HG02759 (cell line): Measurements from ENCODE around the gene TMEM250.
"Not testable (repeated sequence)": the region's sequence is repeated elsewhere in the genome, so short reads cannot be mapped to it uniquely, and the experiment has no call there.

Experiments used
- ATAC-seq: cut with Tn5 transposase; IDR thresholded peaks from one replicate; pipeline ENCODE4 v1.9.1; 2021; ENCODE audit warnings: mild to moderate bottlenecking, moderate library complexity; ENCODE audit not compliant: unreplicated experiment

The TMEM250 gene, protein sequence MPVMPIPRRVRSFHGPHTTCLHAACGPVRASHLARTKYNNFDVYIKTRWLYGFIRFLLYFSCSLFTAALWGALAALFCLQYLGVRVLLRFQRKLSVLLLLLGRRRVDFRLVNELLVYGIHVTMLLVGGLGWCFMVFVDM

DNA sequence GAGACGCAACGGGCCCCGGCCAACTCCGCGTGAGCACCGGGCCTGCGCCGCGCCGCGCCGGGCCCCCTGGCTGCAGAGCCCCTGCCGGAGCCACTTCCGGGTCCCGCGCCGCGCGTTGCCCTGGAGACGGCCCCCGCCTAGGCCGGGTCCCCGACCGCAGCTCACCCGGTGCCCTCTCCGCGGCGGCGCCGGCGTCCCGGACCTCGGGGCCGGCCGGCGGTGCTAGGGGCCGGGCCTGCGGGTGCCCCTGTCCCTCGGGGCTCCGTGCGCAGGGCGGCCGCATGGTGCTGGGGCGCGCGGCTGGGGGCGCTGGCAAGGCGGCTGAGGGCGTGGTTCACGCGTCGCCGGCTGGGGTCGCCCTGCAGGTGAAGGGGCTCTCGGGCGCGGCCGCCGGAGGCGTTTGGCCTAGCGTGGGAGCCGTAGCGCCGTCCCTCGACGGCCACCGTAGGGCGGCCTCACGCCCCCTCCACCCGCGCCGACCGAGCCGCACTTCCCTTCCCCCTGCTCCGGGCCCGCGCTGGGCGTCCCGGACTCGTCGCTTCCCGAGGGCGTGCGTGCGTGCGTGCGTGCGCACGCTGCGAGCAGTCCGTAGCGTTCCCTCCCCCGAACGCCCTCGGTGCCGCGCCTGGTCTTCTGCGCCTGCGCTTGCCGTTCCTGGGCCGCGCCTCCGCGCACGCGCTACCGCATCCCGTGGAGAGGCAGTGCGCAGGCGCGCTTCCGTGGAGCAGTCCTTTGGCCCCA lies at the start of gene TMEM250:
Gene TMEM250, minus strand, starts transcription at position 556 of the 741 bp plus-strand sequence. CDS start 1,975 bp downstream, outside the sequence.
- peak; percentile 79 for ATAC-seq

DNA sequence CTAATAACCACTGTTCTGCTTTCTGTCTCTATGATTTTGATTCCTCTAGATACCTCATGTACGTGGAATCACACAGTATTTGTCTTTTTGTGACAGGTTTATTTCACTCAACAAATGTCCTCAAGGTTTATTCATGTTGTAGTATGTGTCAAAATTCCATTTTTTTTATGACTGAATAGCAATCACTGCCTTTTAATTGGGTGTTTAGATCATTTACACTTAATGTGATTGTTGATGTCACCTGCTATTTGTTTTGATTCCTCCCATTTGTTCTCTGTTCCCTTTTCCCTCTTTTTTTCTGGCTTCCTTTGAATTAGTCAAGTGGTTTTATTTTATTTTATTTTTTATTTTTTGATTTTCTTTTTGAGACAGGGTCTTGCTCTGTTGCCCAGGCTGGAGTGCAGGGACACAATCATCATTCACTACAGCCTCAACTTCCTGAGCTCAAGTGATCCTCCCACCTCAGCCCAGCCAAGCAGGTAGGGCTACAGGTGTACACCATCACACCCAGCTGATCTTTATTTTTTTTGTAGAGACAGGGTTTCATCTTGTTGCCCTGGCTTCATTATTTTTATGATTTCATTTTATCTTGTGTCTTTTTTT lies 44.7 kb upstream of the TMEM250 start:
- no peak for ATAC-seq

DNA sequence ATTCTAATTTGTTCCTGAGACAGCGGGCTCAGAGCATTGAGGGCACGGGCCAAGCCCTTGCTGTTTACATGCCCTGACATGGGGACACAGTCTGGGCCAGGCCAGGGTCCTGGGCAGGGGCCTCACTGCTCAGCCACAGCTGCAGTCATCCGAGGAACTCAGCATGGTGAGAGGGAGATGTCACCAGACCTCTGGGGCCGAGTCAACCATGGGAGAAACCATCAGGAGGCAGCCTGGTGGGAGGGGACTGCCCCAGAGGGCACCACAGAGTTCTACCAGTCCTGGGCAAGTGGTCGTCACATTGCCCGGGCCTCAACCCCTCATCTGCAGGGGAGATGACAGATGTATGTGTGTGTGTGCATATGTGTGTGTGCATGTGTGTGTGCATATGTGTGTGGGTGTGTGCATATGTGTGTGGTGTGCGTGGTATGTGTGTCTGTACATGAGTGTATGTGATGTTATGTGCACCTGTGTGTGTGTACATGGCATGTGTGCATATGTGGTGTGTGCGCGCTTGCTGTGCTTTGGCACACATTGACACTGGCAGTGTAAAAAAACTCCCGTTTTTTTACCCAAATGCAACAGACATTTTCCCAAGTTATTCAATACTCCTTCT lies 42.4 kb upstream of the TMEM250 start:
- ATAC-seq: no peak

DNA sequence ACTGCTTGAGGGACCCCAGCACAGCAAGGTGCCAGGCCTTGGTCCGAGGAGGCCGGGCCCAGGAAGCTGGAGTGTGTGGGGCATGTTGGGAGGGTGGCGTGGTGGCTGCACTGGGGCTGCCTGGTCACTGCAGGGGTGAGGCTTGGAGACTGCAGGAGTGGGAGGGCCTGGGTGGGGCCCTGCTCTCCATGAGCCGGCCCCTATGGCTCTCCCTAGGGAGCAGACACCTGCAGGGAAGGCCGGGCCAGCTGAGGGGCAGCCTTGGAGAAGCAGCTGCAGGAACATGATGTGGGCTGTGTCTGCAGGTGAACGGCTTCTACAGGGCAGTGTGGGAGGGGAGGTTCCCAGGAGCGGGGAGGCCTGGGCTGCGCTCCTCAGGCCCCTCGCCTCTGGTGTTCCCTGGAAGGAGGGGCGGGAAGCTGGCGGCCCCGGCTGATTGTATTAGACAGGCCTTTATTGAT lies 41.7 kb upstream of the TMEM250 start:
- no peak for ATAC-seq

DNA sequence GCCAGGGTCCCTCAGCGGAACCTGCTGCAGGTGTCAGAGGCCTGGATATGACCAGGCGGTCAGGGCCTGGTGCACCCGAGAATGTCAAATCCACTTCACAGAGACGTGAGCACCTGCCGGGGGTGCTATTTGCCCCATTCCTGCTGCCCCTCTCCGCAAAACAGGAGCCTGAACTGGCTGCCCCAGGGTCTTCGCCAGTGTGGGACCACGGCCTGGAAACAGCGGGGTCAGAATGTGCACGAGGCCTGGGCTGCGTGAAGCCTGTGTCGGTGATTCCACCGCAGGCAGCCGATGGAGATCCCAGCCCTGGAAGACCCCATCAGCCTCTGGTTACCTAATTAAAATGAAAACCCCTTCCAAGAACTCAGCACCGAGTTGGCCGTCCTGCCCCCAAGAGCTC lies 41.2 kb upstream of the TMEM250 start:
- no peak for ATAC-seq

DNA sequence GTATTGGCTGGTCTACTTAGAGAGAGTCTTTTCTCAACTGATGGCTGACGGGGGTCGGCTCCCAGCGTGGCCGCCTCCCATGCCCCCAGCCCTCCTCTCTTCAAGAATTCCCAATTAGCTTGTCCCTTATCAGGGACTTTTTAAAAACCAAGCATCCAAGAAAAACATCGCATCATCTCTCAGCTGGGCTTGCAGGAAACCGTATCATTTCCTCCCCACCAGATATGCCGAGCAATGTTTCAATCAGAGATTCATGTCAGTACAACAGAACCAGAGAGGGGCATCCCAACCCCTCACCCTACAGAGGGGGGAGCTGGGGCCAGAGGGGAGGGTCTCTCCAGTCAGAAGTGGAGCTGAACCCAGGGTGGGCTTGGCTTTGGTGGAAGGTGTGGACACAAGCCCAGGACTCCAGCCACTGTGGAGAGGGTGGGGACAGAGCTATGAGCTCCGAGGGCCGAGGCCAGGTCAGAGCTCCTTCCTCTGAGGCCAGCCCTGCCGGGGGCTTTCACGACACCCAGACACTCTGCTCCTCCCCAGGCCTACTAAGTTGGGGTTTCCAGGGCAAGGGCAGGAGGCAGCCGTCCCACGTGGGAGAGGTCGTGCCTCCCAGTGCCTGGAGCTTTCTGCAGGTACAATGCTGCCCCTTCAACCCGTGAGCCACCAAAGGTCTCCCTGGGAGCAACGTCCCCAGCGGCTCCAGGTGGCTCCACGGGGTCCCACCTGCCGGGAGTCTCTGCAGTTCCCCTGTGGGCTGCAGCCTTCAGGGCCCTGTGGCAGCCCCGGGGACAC lies 39.0 kb upstream of the TMEM250 start:
- no peak for ATAC-seq

DNA sequence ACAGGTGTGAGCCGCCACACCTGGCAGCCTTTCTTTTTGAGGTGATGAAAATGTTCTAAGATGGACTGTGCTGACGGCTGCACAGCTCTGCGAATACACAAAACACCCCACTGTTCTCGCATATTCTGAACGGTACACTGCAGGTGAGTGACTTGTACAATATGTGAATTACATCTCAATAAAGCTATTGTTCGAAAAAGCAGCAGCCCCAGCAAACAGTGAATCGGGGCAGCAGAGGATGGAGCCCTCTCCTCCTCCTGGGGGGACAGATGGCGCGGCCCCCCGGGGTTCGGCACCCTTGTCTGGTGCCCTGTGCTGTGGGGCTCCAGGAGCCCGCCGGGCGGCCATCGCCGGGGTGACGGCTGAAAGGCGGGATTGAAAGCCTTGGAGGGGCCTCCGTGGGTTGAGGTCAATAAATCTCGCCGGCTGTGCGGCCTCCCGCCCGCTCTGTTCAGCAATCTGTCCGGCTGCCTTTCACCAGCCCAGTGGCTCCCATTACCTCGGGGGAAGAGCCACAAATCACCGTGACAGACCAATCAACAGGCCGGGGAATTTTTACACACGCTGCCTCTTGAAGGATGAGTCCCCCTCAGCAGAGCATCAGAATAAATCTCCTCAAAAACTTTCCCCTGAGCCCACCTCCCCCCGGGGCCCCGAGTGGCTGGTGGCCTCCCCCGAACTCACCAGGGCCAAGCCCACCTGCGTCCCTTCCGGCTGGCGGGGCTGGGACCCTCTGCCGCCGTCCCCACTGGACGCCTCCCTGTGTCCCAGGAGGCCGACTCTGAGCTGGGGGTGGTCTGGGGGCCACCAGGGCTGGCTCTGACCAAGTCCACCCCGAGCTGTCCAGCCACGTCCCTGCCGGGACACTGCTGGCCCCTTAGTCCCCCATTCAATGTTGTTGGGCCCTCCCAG lies 37.8 kb upstream of the TMEM250 start:
- ATAC-seq: no peak

DNA sequence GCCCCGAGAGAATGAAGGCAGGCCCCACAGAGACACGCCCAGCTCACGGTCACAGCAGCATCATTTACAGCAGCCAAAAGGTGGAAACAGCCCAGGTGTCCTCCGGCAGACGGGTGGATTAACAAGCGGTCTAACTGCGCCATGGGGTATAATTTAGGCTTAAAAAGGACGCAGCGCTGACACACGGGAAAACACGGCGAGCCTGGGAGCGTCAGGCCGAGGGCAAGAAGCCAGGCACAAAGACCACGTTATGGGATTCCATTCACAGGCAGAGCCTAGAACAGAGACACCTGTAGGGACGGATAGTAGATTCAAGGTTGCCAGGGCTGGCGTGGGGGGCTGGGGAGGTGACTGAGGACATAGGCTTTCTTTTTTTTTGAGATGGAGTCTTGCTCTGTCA lies 36.9 kb upstream of the TMEM250 start:
- ATAC-seq: no peak

DNA sequence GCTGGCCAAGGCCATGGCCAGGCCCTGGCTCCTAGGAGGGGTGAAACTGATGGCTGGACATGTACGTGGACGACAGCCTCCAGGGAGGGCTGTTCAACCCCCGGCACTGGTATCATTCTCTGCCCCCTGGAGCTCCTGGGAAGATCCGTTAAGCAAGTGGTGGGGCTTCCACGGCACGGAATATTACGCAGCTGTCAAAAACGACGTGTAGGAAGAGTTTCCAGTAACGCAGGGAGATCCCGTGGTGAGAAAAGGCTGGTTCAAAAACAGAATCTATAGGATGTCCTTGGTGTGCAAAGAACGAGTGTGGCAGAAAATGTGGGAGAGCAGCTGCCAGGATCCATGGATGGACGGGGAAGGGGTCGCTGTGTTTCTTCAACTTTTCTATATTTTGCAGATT lies 36.3 kb upstream of the TMEM250 start:
- ATAC-seq: no peak

DNA sequence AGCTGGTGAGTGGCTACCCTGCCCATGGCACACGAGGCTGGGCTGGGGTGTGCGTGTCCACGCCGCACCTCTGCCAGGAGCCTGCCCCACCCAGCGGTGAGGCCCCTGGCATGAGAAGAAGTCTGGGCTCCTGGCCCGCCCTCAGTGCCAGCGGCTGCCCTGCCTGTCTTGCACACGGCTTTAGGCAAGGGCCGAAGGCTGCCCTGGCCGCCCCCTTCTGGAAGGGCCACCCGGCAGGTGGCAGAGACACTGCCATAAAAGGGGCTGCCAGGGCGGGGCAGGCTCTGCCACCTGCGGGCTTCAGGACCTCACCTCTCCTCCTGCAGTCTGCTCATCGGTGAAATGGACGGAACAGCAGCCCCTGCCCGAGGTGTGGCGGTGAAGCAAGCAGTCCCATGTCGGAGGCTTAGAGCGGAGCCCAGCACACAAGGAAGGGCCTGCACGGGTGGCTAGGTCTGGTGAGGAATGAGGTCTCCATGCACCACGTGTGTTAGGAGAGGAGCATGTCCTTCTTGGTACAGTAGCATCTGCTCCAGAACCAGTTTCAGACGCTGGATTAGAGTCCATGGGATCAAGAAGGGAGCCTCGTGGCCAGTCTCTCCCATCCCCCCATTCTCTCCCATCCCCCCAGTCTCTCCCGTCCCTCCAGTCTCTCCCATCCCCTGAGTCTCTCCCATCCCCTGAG lies 34.8 kb upstream of the TMEM250 start:
- ATAC-seq: no peak

DNA sequence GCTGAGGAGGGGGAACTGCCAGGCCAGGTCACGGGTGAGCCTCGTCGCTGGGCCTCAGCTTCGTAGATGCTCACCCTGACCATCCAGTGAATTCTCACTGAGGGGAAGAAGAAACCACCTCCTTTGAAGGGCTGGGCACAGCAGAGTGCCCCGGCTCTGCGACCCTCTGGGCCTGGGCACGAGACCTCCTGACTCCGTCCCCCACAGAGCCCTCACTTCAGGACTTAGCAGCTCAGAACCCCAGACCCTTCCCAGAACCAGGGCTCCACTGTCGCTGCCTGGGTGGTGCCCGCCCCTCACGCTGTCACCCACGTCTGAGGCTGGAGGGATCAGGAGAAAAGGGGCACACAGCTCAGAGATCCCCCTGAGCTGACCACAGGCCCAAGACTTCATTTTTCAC lies 34.3 kb upstream of the TMEM250 start:
- no peak for ATAC-seq

DNA sequence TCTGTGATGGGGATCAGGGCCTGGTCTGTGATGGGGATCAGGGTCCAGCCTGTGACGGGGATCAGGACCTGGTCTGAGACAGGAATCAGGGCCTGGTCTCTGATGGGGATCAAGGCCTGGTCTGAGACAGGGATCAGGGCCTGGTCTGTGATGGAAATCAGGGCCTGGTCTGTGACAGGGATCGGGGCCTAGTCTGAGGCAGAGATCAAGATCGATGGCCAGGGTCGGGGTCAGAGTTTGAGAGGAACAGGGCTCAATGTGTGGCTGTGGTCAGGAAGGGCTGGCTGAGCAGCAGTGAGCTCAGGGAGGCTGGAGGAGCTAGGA lies 33.8 kb upstream of the TMEM250 start:
- ATAC-seq: no peak

DNA sequence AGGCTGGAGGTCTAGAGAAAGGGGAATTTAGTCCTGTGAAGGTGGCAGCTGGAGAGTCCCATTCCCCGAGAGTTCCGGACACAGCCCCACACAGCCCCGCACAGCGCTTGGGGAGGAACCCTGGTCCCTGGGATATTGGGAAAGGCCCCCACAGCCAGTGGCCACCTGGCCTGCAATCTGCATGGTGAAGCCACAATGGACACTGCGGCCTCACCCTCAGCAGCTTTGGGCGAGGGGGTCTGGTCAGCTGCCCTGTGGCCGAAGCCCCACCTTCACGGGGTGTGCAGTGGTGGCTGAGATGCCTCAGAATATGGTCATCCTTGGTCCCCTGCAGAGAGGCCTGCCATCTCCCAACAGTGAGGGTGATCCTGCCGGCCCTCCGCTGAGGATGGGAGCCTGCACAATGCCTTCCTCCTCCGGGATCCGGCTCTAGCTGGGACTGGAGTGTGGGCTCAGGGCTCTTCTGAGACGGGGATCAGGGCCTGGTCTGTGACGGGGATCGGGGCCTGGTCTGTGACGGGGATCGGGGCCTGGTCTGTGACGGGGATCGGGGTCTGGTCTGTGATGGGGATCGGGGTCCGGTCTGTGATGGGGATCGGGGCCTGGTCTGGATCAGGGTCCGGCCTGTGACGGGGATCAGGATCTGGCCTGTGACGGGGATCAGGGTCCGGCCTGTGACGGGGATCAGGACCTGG lies 33.3 kb upstream of the TMEM250 start:
- ATAC-seq: no peak

DNA sequence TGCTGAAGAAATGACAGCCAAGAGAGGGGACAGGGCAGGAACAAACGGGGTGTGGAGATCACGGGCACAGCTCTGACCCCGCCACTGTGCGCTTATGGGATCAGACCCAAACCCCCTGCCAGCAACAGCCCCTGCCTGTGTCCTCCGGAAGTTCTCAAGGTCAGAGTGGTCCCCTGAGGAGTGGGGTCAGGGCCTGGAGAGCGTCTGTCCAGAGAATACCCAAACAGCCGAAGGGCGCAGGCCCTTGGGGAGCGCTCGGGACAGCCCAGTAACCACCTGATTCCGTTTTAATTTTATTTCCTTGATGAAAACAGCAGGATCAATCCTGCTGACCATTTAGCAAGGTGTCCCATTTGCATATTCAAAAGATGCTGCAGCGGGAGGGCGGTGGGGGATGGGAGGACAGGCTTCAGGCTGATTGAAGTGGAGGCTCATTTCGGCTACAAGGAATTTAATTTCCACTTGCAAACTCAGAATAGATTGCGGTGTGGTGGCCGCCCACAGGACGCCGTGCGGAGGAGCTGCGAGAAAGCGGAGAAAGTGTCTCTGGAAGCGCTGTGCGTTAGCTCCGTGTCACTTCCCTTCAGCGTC lies 32.6 kb upstream of the TMEM250 start:
- no peak for ATAC-seq

DNA sequence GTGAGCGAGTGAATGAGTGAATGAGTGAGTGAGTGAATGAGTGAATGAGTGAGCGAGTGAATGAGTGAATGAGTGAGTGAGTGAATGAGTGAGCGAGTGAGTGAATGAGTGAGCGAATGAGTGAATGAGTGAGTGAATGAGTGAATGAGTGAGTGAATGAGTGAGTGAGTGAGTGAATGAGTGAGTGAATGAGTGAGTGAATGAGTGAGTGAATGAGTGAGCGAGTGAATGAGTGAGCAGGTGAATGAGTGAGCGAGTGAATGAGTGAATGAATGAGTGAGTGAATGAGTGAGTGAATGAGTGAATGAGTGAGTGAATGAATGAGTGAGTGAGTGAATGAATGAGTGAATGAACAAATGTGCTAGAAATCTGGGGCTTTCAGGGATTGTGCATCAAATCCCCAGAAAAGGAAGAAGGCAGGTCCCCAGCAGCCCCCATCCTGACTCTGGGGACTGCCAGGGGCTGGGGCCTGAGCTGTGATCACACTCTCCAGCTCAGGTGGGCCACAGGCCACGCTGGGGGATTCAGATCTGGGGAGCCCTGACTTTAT lies 32.1 kb upstream of the TMEM250 start:
- ATAC-seq: not testable (repeated sequence)

DNA sequence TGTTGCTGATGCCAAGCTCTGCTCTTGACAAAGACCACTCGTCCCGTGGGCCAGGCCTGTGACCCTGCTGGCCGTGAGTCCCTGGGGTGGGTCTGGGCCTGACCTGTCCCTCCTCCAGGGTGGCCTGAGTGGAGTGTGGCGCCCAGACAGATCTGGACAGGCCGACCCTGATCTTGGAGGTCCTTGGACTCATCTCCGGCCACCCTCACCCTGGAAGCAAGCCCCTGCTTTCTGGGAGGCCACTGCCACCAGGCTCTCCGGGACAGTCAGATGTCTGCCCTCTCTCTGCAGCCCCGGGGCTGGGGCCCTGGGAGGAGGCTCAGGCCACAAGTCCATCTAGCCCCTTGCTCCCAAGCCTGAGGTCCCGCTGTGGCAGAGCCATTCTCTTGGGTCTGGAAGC lies 31.2 kb upstream of the TMEM250 start:
- ATAC-seq: no peak

DNA sequence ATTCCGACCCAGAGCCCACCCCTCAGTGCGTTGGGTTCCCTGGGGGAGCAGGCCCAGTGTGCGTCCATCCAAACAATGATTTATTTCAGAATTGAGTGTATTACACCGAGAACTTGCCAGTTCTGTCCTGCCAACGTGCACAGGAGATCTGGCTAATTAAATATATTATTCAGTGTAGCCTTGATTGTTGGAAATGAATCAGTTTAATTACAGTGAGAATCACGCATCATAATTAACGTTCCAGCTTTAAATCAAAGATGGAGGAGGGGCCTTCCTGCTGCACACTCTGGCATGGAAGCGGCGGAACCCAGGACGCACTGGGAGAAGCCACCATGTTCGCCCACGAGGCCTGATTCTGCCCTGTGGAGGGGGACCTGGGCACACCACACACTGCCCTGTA lies 30.7 kb upstream of the TMEM250 start:
- ATAC-seq: no peak

DNA sequence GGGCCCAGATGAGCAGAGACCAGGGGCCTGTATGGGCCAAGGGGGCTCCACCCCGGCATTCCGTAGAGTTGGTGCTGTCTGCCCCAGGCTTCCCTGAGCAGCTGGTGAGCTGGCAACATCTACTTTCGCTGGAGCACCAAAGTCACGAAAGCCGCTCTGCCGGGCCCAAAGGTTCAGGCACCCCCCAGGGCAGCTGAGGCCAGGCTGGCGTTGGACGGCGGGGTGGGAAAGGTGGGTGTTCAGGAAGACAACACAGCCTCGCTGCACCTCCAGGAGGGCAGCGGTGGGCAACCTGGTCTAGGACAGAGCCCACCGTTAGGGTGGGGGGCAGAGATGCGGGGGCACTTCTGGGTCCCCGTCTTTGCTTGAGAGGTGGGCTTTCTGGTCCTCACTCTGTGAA lies 30.1 kb upstream of the TMEM250 start:
- no peak for ATAC-seq
